Left colon (tissue), 2 donors: ENCODE results near the gene UCP1. TPM values are rescaled to one million over a fixed set of nuclear protein-coding genes. Genes with fewer than 3 reads are reported as not detected.

ENCODE experiments used
- ATAC-seq: fragments of 200-7000 bp; cut with Tn5 transposase; one replicate; pipeline ENCODE4 v1.9.1; 2020; ENCODE audit warnings: mild to moderate bottlenecking, moderate library complexity
- DNase-seq, 2 donors: peaks; one replicate each; pipeline ENCODE4 v3.0.0-alpha.2; 2020
- intact Hi-C, 2 donors: fragments of 100-400 bp; cut with DNase I in 1 of 2; cut with micrococcal nuclease in 1 of 2; formaldehyde crosslinking; loops; one replicate each; pipeline versions ENCODE4 v1.11.2 to v1.14.0; 2022; cut with DNase I, micrococcal nuclease
- long read RNA-seq: library from polyadenylated mRNA; unstranded; transcript quantifications from one replicate; pipeline ENCODE4 v2.0.0, GENCODE V29; 2021
- total RNA-seq, 2 donors: library from RNA; stranded (reverse); fragmentation: NEBNext Ultra II Directional; extraction: Animal tissue kit (Norgen Biotek cat#: 25700); gene quantifications; one replicate each; pipeline ENCODE4 v1.2.1, GENCODE V29; 2021
- donor health status: DM: no; HTN: no; CAD: no.
- donor health status: DM: yes; HTN: yes; CAD: no.

UCP1 gene, protein sequence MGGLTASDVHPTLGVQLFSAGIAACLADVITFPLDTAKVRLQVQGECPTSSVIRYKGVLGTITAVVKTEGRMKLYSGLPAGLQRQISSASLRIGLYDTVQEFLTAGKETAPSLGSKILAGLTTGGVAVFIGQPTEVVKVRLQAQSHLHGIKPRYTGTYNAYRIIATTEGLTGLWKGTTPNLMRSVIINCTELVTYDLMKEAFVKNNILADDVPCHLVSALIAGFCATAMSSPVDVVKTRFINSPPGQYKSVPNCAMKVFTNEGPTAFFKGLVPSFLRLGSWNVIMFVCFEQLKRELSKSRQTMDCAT
- total RNA-seq, result not detected
- long read RNA-seq, result 0 reads

GRCh38 chr4:140568507-140569306 lies at the start of gene UCP1:
Gene UCP1, minus strand, starts transcription at chr4:140568961. Its CDS starts 232 bp downstream, at chr4:140568729.
- DNase-seq (peak in 1 of 2 donors; percentile 35), ATAC-seq (peak; percentile 78)
- intact Hi-C loops, result no loop called here

DNA sequence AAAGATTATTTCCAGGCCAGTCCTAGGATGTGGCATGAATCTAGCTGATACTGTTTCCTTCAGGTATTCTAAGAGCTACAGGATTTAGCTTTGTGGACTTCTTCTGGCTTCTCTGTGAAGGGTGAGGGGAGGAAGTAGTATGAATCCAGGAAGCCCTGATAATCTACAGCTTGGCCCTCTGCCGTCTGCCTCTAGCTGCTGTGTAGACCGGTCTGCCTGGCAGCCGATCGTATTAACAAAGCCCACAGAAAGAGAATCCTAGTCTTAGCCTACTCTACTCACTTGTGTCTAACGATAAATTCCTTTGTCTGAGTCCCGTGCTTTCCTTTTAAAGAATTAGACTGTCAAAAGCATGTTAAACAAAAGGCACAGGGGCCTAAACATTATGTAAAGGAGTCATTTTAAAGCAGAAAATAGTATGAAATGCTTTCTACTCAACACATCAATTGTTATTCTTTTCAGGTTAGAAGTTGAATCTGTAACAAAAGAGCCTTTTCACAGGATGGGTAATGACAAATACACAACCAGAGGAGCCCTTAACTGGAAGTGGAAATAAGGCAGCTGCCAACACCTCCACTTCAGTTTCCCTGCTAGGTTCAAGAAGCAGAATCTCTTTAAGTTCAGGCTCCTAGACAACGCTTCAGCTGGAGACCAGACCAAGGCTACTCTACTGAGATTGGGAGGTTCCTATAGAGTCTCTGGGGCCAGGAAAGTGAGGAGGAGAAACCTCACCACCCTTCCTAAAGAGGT lies 48.9 kb upstream of the UCP1 start:
- ATAC-seq, result no peak
- intact Hi-C loops, result no loop called here
- DNase-seq, result no peak

DNA sequence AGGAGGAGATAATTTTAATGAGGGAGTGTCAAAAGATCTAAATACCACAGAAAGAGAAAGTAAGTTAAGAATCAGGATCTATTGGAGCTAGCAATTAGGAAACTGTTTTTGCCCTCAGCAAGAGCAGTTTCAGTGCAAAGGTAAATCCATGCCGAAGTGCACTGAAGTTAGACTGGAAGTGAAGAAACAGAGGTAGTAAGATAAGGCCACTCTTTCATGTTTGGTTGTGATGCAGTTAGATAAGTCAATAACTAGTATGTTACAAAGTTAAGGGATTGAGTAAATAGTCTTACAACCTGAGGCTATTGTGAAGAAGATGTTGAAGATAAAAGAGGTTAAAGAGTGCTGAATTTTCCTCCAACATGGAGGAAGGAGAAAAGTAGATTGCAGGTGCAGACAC lies 46.7 kb upstream of the UCP1 start:
- DNase-seq, result no peak
- no peak for ATAC-seq
- intact Hi-C loops, result no loop called here

- intact Hi-C loops, result loop anchor here in 1 of 2 donors (5.0 kb wide), 1 partner anchor 250 kb away; no protein-coding TSS in a partner anchor
- ATAC-seq, result no peak
- no peak for DNase-seq
Measured at GRCh38 chr4:140612357-140612756, 43.6 kb upstream of the UCP1 start.

DNA sequence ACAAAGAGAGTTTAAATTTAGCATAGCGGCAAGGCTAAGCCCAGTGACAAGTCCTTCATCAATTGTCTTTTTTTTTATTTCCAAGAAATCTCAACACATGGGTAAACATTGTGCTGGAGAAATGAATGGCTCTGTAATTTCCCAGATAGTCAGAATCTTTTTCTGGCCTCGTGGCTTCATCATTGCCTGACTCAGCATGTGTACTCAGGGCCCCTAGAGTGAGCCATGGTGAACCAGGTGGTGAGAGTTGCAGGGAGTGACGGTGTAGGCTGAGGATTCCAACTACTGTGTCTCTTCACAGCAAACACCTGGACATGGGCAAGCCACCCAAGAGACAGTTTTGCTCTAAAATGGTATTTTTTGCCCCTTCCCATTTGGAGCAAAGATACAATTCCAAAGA lies 43.1 kb upstream of the UCP1 start:
- ATAC-seq, result no peak
- intact Hi-C loops, result loop anchor here in 1 of 2 donors (5.0 kb wide), 1 partner anchor 250 kb away; no protein-coding TSS in a partner anchor
- DNase-seq, result no peak

DNA sequence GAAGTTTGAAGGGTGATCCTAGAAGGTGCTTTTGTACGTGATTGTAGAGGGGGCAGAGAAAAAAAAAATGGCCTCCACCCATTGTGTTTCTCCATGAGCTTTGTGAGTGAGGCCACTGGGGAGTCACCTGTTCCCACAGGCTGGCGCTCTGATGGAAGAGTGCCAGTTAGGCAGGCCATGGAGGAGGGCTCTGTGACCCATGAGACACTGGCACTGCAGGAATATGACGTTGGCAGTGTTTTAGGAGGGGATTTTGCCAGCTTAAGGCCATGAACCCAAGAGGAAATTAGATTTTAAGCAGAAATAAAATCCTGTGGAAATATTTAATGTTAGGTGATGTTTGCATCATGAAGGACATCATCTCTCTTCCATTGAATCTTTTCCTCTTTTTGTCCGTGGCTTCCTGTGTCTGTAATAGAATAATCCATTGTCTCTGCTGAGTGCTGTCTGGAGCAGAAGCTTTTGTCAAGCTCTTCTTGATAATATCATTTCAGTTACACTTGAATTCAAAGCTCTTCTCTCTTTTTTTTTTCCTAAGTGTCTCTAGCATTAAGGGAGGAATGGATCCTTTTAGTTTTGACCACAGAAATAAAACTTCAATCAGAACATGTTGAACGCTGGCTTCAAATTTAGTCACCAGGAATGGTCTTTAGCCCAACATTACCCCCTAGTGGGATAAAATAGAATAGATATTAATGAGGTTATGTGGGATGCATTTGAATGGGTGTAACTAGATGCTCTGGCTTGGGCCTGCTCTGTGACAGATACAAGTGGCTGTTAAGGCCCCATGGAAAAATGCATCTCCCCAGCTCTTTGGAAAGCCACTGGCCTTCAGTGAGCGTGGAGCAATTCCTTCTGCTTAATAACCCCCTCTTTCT lies 41.0 kb upstream of the UCP1 start:
- intact Hi-C loops, result loop anchor here in 1 of 2 donors (5.0 kb wide), 1 partner anchor 247 kb away; no protein-coding TSS in a partner anchor
- ATAC-seq (peak; percentile 34), DNase-seq (no peak)

- DNase-seq (no peak), ATAC-seq (no peak)
- intact Hi-C loops, result no loop called here
Measured at GRCh38 chr4:140607852-140608251, 39.1 kb upstream of the UCP1 start.

GRCh38 chr4:140604544-140604943 lies 35.8 kb upstream of the UCP1 start:
- intact Hi-C loops, result no loop called here
- no peak for DNase-seq
- ATAC-seq, result no peak

DNA sequence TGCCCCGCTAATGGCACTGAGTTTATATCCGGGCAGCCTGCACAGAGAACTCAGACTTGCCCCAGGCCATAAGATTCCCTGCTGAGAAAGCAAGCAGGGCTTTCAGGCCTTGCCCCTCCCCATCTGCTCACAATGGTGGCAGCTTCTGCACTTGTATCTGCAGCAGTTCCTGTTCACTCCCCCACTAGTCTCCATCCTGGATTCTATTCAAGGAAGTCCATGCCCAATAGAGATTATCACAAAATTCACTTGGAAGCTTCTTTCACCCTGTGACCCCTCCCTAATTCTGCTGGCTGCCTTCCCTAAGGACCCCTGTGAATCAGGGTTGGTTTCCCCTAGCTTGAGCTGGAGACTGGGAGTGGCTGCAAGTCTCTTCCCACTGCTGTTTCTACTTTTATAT lies 34.5 kb upstream of the UCP1 start:
- no peak for DNase-seq
- ATAC-seq, result no peak
- intact Hi-C loops, result no loop called here

DNA sequence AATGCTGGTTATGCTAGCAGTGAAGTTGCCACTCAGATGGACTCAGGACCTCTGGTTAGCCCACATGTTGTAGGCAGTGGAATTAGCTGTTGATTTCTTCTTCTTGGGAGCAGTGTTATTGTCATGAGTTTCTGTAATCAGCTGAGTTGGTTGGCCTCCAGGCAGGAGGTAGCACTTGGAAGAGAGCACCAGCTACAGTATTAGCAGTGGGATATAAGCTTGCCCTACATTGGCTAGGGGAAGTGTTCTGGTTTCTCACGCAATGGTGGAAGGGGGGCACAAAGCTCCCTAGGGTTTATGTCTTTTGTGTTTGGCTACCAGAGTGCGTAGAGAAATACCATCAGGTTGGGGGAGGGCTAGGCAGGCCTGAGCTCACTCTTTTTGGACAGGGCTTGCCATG lies 34.0 kb upstream of the UCP1 start:
- no peak for DNase-seq
- intact Hi-C loops, result no loop called here
- no peak for ATAC-seq

GRCh38 chr4:140600408-140600807 lies 31.6 kb upstream of the UCP1 start:
- ATAC-seq (no peak), DNase-seq (no peak)
- intact Hi-C loops, result no loop called here

- ATAC-seq, result peak; percentile 100
- intact Hi-C loops, result no loop called here
- peak in 1 of 2 donors; percentile 16 for DNase-seq
Measured at GRCh38 chr4:140595065-140595464, 26.3 kb upstream of the UCP1 start.

GRCh38 chr4:140584439-140584838 lies 15.7 kb upstream of the UCP1 start:
- intact Hi-C loops, result no loop called here
- ATAC-seq (no peak), DNase-seq (no peak)

- ATAC-seq, result no peak
- DNase-seq, result no peak
- intact Hi-C loops, result no loop called here
Measured at GRCh38 chr4:140581078-140581477, 12.3 kb upstream of the UCP1 start.

DNA sequence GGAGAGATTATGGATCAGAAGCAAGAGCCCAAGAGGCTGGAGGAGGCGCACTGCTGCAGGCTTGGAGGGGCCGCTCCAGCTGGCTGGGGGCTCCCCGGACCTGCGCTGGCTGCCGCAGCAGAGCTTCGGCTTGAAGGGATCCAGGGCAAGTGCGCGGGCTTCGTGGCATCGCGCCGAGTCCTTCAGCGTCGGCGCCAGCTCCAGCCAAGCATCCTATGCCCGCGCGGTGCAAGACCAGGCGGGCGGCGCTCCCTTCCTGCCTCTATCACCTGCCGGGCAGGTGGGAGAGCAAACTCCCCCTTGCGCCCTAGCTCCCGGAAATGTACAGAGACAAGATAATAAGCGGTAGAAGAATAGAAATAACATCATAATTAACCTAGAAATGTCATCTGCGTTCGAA lies 10.5 kb upstream of the UCP1 start:
- ATAC-seq, result no peak
- no peak for DNase-seq
- intact Hi-C loops, result no loop called here

- no peak for ATAC-seq
- DNase-seq, result no peak
- intact Hi-C loops, result no loop called here
Measured at GRCh38 chr4:140575489-140575888, 6.7 kb upstream of the UCP1 start.

DNA sequence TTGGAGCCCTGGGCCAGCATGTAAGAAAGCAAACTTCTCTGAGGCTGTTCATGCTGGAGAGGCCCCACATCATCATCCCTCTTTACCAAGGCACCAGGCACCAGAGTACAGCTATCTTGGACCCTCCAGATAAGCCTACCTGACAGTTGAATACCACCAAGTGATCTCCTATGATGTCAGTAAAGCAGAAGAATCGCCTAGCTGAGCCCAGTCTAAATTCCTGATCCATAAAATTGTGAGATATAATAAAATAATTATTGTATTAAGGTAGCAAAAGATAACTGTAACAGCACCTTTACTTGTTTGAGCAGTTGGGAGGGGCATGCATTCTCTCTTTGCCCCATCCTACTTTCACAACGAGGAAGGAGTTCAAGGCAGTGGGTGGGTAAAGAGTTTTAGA lies 2.9 kb upstream of the UCP1 start:
- no peak for ATAC-seq

DNA sequence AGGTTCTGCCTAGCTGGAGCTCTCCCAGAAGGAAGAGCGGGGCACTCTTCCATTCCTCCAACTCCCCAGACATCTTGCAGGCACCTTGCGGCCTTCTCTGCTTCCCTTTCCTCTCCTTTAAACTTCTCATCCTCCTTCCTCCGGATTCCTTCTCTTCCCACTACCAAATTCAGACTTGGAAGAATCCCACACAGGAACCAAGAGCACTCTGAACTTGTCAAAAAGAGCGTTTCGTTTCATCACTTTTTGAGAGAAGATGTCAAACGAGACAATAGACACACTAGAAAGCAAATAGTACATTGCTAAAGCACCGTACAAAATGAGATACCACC lies 512 bp upstream of the UCP1 start:
- ATAC-seq (no peak), DNase-seq (no peak)
- intact Hi-C loops, result no loop called here

More for the DNA sequence above, 2.9 kb upstream of the UCP1 start:
- intact Hi-C loops, result no loop called here
- DNase-seq, result no peak

GRCh38 chr4:140559696-140560095 lies 9.1 kb downstream of the UCP1 start:
- no peak for DNase-seq
- intact Hi-C loops, result no loop called here
- ATAC-seq, result no peak
